ENCODE measurements around the gene S100A6.
"Not testable (repeated sequence)": the region's sequence is repeated elsewhere in the genome, so short reads cannot be mapped to it uniquely, and the experiment has no call there.

Gene S100A6

DNA sequence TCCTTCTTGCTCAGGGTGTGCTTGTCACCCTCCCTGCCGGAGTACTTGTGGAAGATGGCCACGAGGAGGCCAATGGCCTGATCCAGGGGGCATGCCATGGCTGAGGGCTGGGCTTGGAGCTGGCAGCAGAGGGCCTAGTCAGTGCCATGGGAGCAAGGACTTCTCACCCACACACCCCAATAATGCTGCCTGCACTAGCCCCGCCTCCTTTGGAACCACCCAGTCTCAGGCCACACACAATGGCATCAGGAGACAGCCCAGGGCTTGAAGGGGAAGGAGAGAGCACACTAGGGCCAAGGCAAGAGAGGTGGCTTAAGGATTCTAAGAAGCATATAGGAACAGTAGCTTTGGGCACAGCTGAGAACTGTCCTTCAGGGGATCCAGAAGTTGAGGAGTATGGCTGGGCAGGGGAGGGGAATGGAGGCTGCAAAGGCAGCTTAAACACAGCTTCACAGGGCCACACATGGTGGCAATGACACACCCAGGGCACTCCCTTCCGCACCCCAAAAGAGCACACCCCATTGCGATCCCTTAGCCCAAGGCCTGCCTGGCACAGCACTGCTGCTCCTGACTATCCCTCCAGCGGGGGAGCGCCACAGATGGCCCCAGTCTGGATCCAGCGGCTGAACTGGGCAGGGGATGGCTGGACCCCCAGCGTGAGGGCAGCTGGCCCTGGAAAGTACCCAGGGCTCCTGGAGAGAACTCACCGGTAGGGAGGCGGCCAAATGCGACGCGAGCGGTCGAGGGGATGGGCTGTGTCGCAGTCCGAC, at the start of gene S100A6:
TSS of gene S100A6 (minus strand) at position 750 of the 770 bp plus-strand sequence. CDS start at position 98, 652 bp downstream.
- Histone ChIP-seq H3K27ac (peak within 1 kb of the TSS; percentile 58 to 87 (median 70)), H3K9ac (peak within 1 kb of the TSS; percentile 48 to 84 (median 71)), H3K9me3 (replicated peaks in 1 of 11) (no peaks in the 10 kb centered on the region), H3K27me3 (peaks cover 0 to 23% (median 5%) of the 10 kb centered on the region in 11 experiments; a peak in 12 of 22 replicates), H3K4me1 (peaks cover 56 to 89% (median 76%) of the 10 kb centered on the region in 10 experiments), H3K4me2 (peak within 1 kb of the TSS; percentile 84 to 97 (median 94)), H3K4me3 (peak within 1 kb of the TSS; percentile 43 to 75 (median 56)), H3K36me3 (peaks cover 0 to 9% (median 0%) of the 10 kb centered on the region in 11 experiments; a peak in 3 of 22 replicates), H4K20me1 (no peaks in the 10 kb centered on the region)
- TF ChIP-seq Cebpa-rat (IDR thresholded peaks at IDR 0.05): no peak

DNA sequence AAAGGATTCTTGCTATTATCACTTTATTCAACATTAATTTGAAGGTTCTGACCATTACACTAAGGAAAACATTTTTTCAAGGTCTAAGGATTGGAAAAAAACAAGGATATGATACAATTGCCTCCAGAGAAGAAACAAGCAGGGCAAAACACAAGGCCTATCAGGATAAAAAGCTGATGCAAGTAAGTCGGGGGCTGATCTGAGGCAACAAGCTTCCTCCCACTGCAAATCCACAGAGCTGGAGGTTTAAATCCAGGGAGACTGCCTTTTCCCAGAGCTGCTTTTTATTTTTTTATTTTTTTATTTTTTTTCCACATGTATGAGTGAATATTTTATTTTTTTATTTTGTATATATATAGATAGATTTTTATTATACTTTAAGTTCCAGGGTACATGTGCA, 49.2 kb upstream of the S100A6 start:
- H4K20me1 ChIP-seq: no peaks in the 10 kb centered on the region
- no peak overlapping the region for H3K9ac ChIP-seq
- H3K4me1 ChIP-seq: peaks cover 9 to 27% (median 21%) of the 10 kb centered on the region in 10 experiments
- no peak for TF ChIP-seq Cebpa-rat (IDR thresholded peaks at IDR 0.05)
- no peaks in the 10 kb centered on the region for H3K9me3 ChIP-seq (replicated peaks in 1 of 11)
- H3K36me3 ChIP-seq: no peaks in the 10 kb centered on the region
- H3K4me2 ChIP-seq: no peak overlapping the region
- no peak overlapping the region for H3K4me3 ChIP-seq
- no peaks in the 10 kb centered on the region for H3K27me3 ChIP-seq
- no peak overlapping the region for H3K27ac ChIP-seq

DNA sequence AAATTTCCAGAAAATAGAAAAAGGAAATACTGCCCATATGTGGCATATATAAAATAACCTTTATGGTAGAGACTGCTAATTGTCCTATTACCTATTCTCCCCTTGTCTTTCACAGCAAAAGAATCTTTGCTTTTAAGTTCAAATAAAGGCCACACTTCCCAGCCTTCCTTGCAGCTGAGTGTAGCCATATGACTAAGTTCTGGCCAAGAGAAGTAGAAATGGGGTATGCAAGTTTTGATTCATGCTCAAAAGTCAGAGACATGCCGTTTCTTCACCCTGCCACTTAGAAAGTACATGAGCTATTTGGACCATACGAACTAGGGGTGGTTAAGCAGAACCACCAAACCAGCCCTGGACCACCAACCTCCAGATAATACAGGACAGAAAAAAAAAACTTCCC, 48.2 kb upstream of the S100A6 start:
- no peak overlapping the region for H3K4me3 ChIP-seq
- H3K9ac ChIP-seq: no peak overlapping the region
- H3K36me3 ChIP-seq: no peaks in the 10 kb centered on the region
- no peak overlapping the region for H3K27ac ChIP-seq
- H3K9me3 ChIP-seq (replicated peaks in 1 of 11): no peaks in the 10 kb centered on the region
- H3K27me3 ChIP-seq: no peaks in the 10 kb centered on the region
- peaks cover 9 to 26% (median 21%) of the 10 kb centered on the region in 10 experiments for H3K4me1 ChIP-seq
- no peak for TF ChIP-seq Cebpa-rat (IDR thresholded peaks at IDR 0.05)
- H3K4me2 ChIP-seq: no peak overlapping the region
- no peaks in the 10 kb centered on the region for H4K20me1 ChIP-seq

DNA sequence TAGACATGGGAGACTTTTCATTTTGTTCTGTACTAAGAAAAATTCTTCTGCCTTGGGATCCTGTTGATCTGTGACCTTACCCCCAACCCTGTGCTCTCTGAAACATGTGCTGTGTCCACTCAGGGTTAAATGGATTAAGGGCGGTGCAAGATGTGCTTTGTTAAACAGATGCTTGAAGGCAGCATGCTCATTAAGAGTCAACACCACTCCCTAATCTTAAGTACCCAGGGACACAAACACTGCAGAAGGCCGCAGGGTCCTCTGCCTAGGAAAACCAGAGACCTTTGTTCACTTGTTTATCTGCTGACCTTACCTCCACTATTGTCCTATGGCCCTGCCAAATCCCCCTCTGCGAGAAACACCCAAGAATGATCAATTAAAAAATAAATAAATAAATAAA, 47.7 kb upstream of the S100A6 start:
- not testable (repeated sequence) for H3K9ac ChIP-seq; H3K27me3 ChIP-seq; H4K20me1 ChIP-seq; H3K27ac ChIP-seq; H3K4me2 ChIP-seq; H3K36me3 ChIP-seq; H3K9me3 ChIP-seq (replicated peaks in 1 of 11); H3K4me3 ChIP-seq
- H3K4me1 ChIP-seq: peaks cover 9 to 22% (median 19%) of the 10 kb centered on the region in 10 experiments

DNA sequence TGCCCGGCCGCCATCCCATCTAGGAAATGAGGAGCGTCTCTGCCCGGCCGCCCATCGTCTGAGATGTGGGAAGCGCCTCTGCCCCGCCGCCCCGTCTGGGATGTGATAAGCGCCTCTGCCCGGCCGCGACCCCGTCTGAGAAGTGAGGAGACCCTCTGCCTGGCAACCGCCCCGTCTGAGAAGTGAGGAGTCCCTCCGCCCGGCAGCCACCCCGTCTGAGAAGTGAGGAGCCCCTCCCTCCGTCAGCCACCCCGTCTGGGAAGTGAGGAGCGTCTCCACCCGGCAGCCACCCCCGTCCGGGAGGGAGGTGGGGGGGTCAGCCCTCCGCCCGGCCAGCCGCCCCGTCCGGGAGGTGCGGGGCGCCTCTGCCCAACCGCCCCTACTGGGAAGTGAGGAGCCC, 47.0 kb upstream of the S100A6 start:
- not testable (repeated sequence) for H3K9ac ChIP-seq; H3K27me3 ChIP-seq; H3K4me3 ChIP-seq; H3K36me3 ChIP-seq; H3K9me3 ChIP-seq (replicated peaks in 1 of 11); H3K27ac ChIP-seq; H3K4me2 ChIP-seq; H4K20me1 ChIP-seq
- peaks cover 7 to 16% (median 14%) of the 10 kb centered on the region in 10 experiments; a peak in 19 of 20 replicates for H3K4me1 ChIP-seq

DNA sequence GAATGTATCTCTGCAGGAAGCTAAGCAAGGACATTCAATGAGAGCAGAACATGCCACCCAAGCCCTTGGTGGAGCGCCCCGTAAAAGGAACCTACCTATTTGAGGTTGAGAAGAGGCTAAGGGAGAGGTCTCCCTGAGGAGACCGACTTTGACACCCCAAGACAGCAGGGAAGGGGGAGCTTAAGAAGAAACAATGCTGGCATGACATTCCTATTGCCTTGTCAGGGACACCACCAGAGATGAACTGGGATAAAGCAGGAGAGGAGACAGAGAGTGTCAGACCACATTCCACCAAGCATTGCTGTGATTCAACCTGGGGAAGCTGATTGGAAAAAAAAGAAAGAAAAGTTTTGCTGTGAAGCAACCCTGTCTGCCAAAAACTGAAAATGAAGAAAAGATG, 43.1 kb upstream of the S100A6 start:
- TF ChIP-seq Cebpa-rat (IDR thresholded peaks at IDR 0.05): no peak
- H3K4me1 ChIP-seq: peaks cover 9 to 23% (median 15%) of the 10 kb centered on the region in 10 experiments
- H3K9me3 ChIP-seq (replicated peaks in 1 of 11): peaks cover 0 to 11% (median 7%) of the 10 kb centered on the region in 11 experiments; a peak in 13 of 22 replicates
- no peaks in the 10 kb centered on the region for H4K20me1 ChIP-seq
- no peak overlapping the region for H3K9ac ChIP-seq
- H3K4me3 ChIP-seq: no peak overlapping the region
- no peaks in the 10 kb centered on the region for H3K27me3 ChIP-seq
- H3K27ac ChIP-seq: no peak overlapping the region
- no peaks in the 10 kb centered on the region for H3K36me3 ChIP-seq
- H3K4me2 ChIP-seq: no peak overlapping the region

DNA sequence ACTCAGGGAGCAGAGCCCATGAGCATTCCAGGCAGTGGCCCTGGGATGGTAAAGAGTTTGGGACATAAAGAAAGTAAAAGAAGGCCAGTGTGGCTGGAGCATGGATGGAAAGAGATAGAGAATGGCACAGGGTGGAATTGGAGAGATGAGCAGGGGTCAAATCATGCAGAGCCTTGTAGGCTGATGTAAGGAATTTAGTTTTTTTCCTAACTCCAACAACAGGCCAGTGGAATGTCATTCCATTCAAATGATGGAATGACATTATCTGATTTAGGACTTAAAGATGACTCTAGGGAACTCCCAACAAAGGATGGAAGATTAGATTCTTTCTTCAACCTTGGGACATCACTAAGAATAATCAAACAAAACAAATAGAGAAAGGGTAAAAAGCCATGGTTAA, 42.7 kb upstream of the S100A6 start:
- Histone ChIP-seq H4K20me1 (no peaks in the 10 kb centered on the region), H3K9ac (no peak overlapping the region), H3K27me3 (no peaks in the 10 kb centered on the region), H3K4me2 (no peak overlapping the region), H3K9me3 (replicated peaks in 1 of 11) (peaks cover 0 to 15% (median 7%) of the 10 kb centered on the region in 11 experiments; a peak in 13 of 22 replicates), H3K4me1 (peaks cover 13 to 28% (median 20%) of the 10 kb centered on the region in 10 experiments), H3K36me3 (no peaks in the 10 kb centered on the region), H3K27ac (no peak overlapping the region), H3K4me3 (no peak overlapping the region)
- no peak for TF ChIP-seq Cebpa-rat (IDR thresholded peaks at IDR 0.05)

DNA sequence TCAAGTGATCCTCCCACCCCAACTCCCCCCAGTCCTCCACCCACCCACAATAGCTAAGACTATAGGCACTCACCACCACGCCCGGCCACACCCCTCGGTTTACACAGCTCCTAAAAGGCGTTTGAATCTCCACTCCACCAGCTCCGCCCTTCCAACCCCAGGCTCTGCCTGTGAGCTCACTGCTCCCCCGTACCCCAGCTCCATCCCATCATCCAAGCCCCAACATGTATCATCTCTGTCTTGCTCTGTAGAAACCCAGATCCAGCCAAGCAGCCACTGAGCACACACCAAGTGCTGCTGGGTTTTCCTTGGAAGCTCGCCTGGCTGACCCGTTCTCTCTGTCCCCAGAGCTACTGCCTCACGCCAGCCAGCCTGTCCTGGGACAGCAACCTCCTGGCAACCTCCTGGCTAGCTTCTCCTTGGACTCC, 41.8 kb upstream of the S100A6 start:
- H3K27ac ChIP-seq: peak overlapping the region in 2 of 11 experiments; percentile 28 to 64; a peak in 1 of 22 replicates
- H3K4me3 ChIP-seq: no peak overlapping the region
- no peaks in the 10 kb centered on the region for H3K27me3 ChIP-seq
- H3K9me3 ChIP-seq (replicated peaks in 1 of 11): peaks cover 0 to 15% (median 7%) of the 10 kb centered on the region in 11 experiments; a peak in 13 of 22 replicates
- no peaks in the 10 kb centered on the region for H3K36me3 ChIP-seq
- no peaks in the 10 kb centered on the region for H4K20me1 ChIP-seq
- TF ChIP-seq Cebpa-rat (IDR thresholded peaks at IDR 0.05): no peak
- peaks cover 22 to 36% (median 28%) of the 10 kb centered on the region in 10 experiments for H3K4me1 ChIP-seq
- peak overlapping the region in 4 of 11 experiments; percentile 39 to 76 (median 64); a peak in 6 of 22 replicates for H3K4me2 ChIP-seq
- no peak overlapping the region; a peak in 1 of 22 replicates for H3K9ac ChIP-seq

DNA sequence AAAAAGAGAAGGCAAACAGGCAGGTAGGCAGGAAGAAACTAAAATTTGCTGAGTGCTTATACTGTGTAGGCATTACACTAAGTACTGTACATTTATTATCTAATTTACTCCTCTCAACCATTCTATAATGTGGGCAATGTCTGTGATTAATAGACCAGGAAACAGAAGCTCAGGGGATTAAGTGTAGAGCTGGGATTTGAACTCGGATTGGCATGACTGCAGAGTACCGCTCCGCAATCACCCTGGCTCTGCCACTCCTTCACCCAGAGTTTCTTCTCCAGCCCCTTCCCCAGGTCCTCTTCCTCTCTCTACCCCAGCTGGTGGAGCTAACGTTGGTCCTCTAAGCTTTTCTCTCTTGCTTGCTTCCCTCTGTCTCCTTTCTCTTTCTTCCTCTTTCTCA, 41.3 kb upstream of the S100A6 start:
- Histone ChIP-seq H3K4me2 (peak overlapping the region; percentile 13 to 76 (median 59)), H3K27me3 (no peaks in the 10 kb centered on the region), H3K4me3 (no peak overlapping the region), H3K9me3 (replicated peaks in 1 of 11) (peaks cover 0 to 15% (median 7%) of the 10 kb centered on the region in 11 experiments; a peak in 13 of 22 replicates), H4K20me1 (no peaks in the 10 kb centered on the region), H3K36me3 (no peaks in the 10 kb centered on the region), H3K9ac (peak overlapping the region in 3 of 11 experiments; percentile 7 to 44 (median 25); a peak in 4 of 22 replicates), H3K4me1 (peaks cover 25 to 41% (median 33%) of the 10 kb centered on the region in 10 experiments), H3K27ac (peak overlapping the region in 7 of 11 experiments; percentile 6 to 64 (median 34); a peak in 7 of 22 replicates)
- TF ChIP-seq Cebpa-rat (IDR thresholded peaks at IDR 0.05): no peak

DNA sequence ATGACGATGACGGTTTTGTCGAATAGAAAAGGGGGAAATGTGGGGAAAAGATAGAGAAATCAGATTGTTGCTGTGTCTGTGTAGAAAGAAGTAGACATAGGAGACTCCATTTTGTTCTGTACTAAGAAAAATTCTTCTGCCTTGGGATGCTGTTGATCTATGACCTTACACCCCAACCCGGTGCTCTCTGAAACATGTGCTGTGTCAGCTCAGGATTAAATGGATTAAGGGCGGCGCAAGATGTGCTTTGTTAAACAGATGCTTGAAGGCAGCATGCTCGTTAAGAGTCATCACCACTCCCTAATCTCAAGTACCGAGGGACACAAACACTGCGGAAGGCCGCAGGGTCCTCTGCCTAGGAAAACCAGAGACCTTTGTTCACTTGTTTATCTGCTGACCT, 39.7 kb upstream of the S100A6 start:
- Histone ChIP-seq H3K4me1 (peaks cover 25 to 57% (median 43%) of the 10 kb centered on the region in 10 experiments), H3K27ac (peak overlapping the region in 3 of 11 experiments; percentile 38 to 84 (median 53); a peak in 2 of 22 replicates), H3K9me3 (replicated peaks in 1 of 11) (peaks cover 0 to 15% (median 7%) of the 10 kb centered on the region in 11 experiments; a peak in 13 of 22 replicates)
- not testable (repeated sequence) for H3K36me3 ChIP-seq, H3K27me3 ChIP-seq, H3K4me2 ChIP-seq, H4K20me1 ChIP-seq, H3K9ac ChIP-seq, H3K4me3 ChIP-seq

DNA sequence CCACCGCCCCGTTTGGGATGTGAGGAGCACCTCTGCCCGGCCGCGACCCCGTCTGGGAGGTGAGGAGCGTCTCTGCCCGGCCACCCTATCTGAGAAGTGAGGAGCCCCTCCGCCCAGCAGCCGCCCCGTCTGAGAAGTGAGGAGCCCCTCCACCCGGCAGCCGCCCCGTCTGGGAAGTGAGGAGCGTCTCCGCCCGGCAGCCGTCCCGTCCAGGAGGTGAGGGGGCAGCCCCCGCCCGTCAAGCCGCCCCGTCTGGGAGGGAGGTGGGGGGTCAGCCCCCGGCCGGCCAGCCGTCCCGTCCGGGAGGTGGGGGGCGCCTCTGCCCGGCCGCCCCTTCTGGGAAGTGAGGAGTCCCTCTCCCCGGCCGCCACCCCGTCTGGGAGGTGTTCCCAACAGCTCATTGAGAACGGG, 39.3 kb upstream of the S100A6 start:
- not testable (repeated sequence) for H3K36me3 ChIP-seq, H3K4me2 ChIP-seq, H3K27me3 ChIP-seq, H3K4me3 ChIP-seq, H3K9ac ChIP-seq, H4K20me1 ChIP-seq
- H3K4me1 ChIP-seq: peaks cover 25 to 59% (median 43%) of the 10 kb centered on the region in 10 experiments
- peak overlapping the region in 7 of 11 experiments; percentile 11 to 84 (median 38); a peak in 8 of 22 replicates for H3K27ac ChIP-seq
- peaks cover 0 to 15% (median 7%) of the 10 kb centered on the region in 11 experiments; a peak in 13 of 22 replicates for H3K9me3 ChIP-seq (replicated peaks in 1 of 11)
